ENCODE results near the gene GALNT15. TPM values are rescaled to one million over a fixed set of nuclear protein-coding genes. Genes with fewer than 3 reads are reported as not detected.

The GALNT15 gene
- total RNA-seq, 4 donors from 2014 or later, result 75.3 to 133 (median 84.5) TPM

DNA sequence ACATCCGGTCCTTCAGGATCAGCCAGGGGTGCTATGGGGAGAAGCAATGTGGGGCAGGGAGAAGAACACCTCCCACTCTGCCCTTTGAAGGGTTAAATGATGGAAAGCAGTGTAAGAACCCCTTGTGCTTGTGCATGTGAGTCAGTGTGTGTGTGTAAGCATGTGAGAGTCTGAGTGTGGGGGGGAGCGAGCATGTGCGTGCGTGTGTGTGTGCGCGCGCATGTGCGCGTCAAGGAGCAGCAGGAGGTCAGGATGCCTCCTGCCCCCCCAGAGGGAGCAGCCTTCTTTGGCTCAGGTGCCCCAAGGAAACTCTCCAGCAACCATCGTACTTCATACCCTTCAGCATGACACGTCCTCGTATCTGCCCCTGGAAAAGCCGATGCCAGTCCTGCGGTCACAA, 30.3 kb downstream of the GALNT15 start:
- WGBS, 2 donors, result 89 to 94% methylated on average over 14 of the region's 14 CpGs
- TF ChIP-seq, protein P1, sequence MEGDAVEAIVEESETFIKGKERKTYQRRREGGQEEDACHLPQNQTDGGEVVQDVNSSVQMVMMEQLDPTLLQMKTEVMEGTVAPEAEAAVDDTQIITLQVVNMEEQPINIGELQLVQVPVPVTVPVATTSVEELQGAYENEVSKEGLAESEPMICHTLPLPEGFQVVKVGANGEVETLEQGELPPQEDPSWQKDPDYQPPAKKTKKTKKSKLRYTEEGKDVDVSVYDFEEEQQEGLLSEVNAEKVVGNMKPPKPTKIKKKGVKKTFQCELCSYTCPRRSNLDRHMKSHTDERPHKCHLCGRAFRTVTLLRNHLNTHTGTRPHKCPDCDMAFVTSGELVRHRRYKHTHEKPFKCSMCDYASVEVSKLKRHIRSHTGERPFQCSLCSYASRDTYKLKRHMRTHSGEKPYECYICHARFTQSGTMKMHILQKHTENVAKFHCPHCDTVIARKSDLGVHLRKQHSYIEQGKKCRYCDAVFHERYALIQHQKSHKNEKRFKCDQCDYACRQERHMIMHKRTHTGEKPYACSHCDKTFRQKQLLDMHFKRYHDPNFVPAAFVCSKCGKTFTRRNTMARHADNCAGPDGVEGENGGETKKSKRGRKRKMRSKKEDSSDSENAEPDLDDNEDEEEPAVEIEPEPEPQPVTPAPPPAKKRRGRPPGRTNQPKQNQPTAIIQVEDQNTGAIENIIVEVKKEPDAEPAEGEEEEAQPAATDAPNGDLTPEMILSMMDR (IDR thresholded peaks at IDR 0.05), result no peak
- no peak for TF ChIP-seq POLR2A (IDR thresholded peaks at IDR 0.05)
- no peak for DNase-seq (ENCODE audit: low spot score in 2 of 2)
- intact Hi-C loops (cut with DNase I; ENCODE audit: low total_unique reads), result no loop called here
- no peak overlapping the region for H3K4me3 ChIP-seq (ENCODE audit: low read depth, poor library complexity, severe bottlenecking)

DNA sequence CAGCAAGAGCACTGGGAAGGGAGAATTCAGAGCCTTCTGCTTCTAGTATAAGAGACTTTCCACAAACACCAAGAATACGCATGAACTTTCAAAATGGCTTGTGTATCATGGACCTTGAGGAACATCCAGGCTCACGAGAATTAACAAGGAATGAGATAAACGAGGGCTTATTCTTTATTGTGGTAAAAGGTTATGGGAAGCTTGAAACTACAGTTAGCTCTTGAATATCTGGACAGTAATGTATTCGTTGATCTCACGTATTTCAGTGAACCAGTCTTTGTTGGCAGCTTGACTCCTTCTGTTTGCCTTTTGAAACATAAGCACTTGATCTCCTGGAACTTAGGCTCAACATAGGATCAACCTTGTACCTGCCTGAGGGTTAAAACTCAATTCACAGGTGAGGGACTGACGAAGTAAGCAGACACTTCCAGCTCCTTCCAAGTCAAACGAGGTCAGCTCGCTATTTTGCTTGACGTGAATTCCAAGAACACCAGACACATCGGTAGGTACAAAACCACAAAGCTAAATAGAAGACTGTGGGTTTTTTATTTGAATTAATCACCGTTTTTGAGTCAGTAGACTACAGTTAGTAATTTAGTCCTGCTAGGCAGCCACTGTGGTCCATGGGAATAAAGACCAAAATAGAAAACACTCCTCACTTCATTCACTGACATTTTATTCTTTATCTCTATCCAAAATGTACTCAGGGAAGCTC, 30.8 kb downstream of the GALNT15 start:
- TF ChIP-seq POLR2A (IDR thresholded peaks at IDR 0.05), result no peak
- TF ChIP-seq, protein P1 (IDR thresholded peaks at IDR 0.05), result no peak
- DNase-seq (ENCODE audit: low spot score in 2 of 2), result no peak
- 60 to 65% methylated on average over 11 of the region's 11 CpGs for WGBS, 2 donors
- intact Hi-C loops (cut with DNase I; ENCODE audit: low total_unique reads), result no loop called here
- no peak overlapping the region for H3K4me3 ChIP-seq (ENCODE audit: low read depth, poor library complexity, severe bottlenecking)

DNA sequence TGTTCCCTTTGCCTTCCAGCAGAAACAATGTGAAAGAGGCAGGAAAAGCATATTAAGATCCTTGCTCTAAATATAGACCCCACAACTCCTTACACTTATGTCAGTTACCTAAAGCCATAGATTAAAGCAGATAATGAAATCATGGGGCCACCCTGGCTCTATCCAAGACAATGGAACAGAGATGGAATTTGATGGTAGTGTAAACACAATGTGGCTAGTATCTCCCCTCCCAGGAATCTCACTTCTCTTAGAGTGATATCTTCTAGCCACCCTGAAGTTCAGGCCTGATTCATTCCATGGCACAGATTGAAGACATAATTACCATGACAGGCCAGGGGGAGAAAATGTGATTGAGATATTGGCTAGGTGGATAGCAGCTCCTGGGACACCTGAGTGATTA, 32.6 kb downstream of the GALNT15 start:
- no peak overlapping the region for H3K4me3 ChIP-seq (ENCODE audit: low read depth, poor library complexity, severe bottlenecking)
- intact Hi-C loops (cut with DNase I; ENCODE audit: low total_unique reads), result no loop called here
- DNase-seq (ENCODE audit: low spot score in 2 of 2), result no peak
- TF ChIP-seq POLR2A (IDR thresholded peaks at IDR 0.05), result no peak
- TF ChIP-seq, protein P1 (IDR thresholded peaks at IDR 0.05), result no peak

DNA sequence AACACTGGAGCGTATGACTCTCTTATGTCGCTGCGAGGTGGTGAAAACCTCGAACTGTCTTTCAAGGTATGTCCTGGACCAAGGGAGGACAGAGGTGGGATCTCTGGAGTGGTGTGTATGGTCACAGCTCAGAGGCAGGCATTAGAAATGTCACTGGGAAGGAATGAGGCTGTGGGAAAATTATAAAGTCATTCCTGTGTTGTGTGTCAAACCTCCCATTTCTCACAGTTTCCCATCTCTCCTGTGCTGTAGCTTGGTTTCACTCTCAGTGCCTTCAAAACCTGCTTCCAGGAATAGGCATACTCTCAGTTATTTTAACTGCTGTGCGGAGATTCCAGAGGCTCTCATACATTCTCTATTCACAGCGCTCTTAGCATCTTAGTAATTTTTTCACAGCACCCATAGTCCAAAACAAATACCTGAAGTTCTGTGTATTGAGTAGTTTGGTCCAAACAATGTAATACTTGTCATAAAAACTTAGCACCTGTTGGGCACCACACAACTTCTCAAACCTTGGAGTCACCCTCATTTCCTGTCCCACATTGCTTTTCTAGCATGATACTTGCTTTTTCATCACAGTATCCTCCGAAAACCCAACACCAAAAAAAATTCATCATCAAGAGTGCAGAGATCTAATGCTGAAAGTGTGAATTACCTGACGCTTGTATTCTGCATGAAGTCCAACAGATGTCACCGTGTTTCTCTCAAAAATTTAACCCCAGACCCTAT, 36.9 kb downstream of the GALNT15 start:
- WGBS, 2 donors, result 90 to 91% methylated on average over 9 of the region's 9 CpGs
- no peak for DNase-seq (ENCODE audit: low spot score in 2 of 2)
- intact Hi-C loops (cut with DNase I; ENCODE audit: low total_unique reads), result no loop called here
- TF ChIP-seq POLR2A (IDR thresholded peaks at IDR 0.05), result no peak
- TF ChIP-seq, protein P1 (IDR thresholded peaks at IDR 0.05), result no peak
- H3K4me3 ChIP-seq (ENCODE audit: low read depth, poor library complexity, severe bottlenecking), result no peak overlapping the region

DNA sequence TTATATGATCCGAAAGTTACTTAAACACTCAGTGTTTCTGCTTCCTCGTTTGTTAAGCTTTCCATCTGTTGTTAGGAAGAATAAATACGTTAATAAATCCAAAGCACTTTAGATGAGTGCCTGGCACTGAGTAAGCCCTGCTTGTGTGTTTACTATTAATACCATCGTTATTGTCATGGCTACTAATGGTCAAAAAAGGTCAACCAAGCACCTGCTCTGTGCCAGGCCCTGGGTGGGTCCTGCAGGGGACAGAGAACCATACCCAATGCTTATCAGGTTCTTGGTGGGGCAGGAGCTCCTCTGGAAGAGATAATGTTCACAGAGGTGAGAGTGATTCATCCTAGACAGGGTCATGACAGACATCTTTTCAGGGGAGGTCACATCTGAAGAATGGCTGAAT, 39.9 kb downstream of the GALNT15 start:
- DNase-seq (ENCODE audit: low spot score in 2 of 2), result no peak
- intact Hi-C loops (cut with DNase I; ENCODE audit: low total_unique reads), result no loop called here
- no peak overlapping the region for H3K4me3 ChIP-seq (ENCODE audit: low read depth, poor library complexity, severe bottlenecking)
- TF ChIP-seq, protein P1 (IDR thresholded peaks at IDR 0.05), result no peak
- no peak for TF ChIP-seq POLR2A (IDR thresholded peaks at IDR 0.05)
- 81 to 87% methylated on average over 4 of the region's 4 CpGs for WGBS, 2 donors
